Stomach (tissue), 9 donors: ENCODE data around the gene TAB2. TPM values are rescaled to one million over a fixed set of nuclear protein-coding genes. Genes with fewer than 3 reads are reported as not detected.

Source experiments
- DNase-seq, 2 donors: peaks; one replicate each; pipeline versions ENCODE4 v3.0.0 to v3.0.0-alpha.2; 2013 to 2019
- H3K27ac ChIP-seq, 5 donors: fragments of 200-600 bp in 4 of 5; sonication (generic) in 4 of 5; one replicate each; pipeline ENCODE4 v1.5.1; 2013 to 2019; ENCODE audit warnings: mild to moderate bottlenecking in 1 of 5, moderate library complexity in 1 of 5
- H3K27me3 ChIP-seq, 3 donors: fragments of 200-600 bp; sonication (generic); one replicate each; pipeline ENCODE4 v1.5.1; 2017 to 2019; ENCODE audit warnings: mixed run types in 1 of 3
- H3K36me3 ChIP-seq, 4 donors: fragments of 200-600 bp; sonication (generic); 1 replicate in 3 of 4; 2 replicates in 1 of 4; pipeline ENCODE4 v1.5.1; 2016 to 2019
- H3K4me1 ChIP-seq, 4 donors: fragments of 200-600 bp; sonication (generic); one replicate each; pipeline ENCODE4 v1.5.1; 2016 to 2019
- H3K4me3 ChIP-seq, 4 donors: fragments of 200-600 bp; sonication (generic) in 3 of 4; one replicate each; pipeline ENCODE4 v1.5.1; 2016 to 2019; ENCODE audit warnings: mild to moderate bottlenecking in 1 of 4
- H3K9me3 ChIP-seq, 4 donors: fragments of 200-600 bp; sonication (generic); one replicate each; pipeline ENCODE4 v1.5.1; 2016 to 2019
- EP300 ChIP-seq: sonication (generic); formaldehyde crosslinking; IDR thresholded peaks from one replicate; pipeline ENCODE4 v1.6.1; 2017; ENCODE audit warnings: antibody characterized with exemption
- POLR2A ChIP-seq, 4 donors: fragments of 450-650 bp; IDR thresholded peaks; one replicate each; pipeline ENCODE4 v1.6.1; 2016; ENCODE audit warnings: antibody characterized with exemption in 4 of 4, control low read depth in 2 of 4, mild to moderate bottlenecking in 1 of 4, moderate library complexity in 1 of 4
- POLR2AphosphoS5 ChIP-seq, 3 donors: sonication (generic); formaldehyde crosslinking; IDR thresholded peaks; one replicate each; pipeline ENCODE4 v1.6.1; 2016; ENCODE audit warnings: antibody characterized with exemption in 3 of 3
- WGBS, 5 donors: extraction: QIAGEN DNeasy Blood & Tissue Kit in 3 of 5; methylation state at CpG; one replicate each; pipeline versions ENCODE4 v1.1.5 to v1.1.7; 2013 to 2018; 5-methylcytosine and 5-hydroxymethylcytosine counted together
- intact Hi-C: fragments of 100-400 bp; cut with DNase I; formaldehyde crosslinking; loops from one replicate; pipeline ENCODE4 v1.15.1; 2023; ENCODE audit warnings: low total_unique reads
- polyA plus RNA-seq, 3 donors: library from polyadenylated mRNA; stranded (reverse); fragments of 200-250 nt; gene quantifications; one replicate each; pipeline ENCODE4 v1.2.3, GENCODE V29; 2013
- total RNA-seq, 5 donors: library from RNA; depleted of rRNA; stranded (reverse); fragments of >200 nt; gene quantifications; one replicate each; pipeline versions ENCODE4 v1.1.0 to v1.2.3, GENCODE V29; 2014 to 2016
- TF ChIP-seq, protein P1 (sequence below), 7 experiments: fragments of 450-650 bp in 4 of 7; fragments of 200-600 bp in 3 of 7; sonication (generic) in 3 of 7; IDR thresholded peaks; one replicate each; pipeline ENCODE4 v1.5.1; 2016 to 2019; ENCODE audit warnings: antibody characterized with exemption in 7 of 7, control low read depth in 2 of 7, mild to moderate bottlenecking in 1 of 7
- donor health status: healthy with polysubstance abuse.
- donor health status: Bipolar disorder and iron deficiency.
- donor health status: healthy.

Gene TAB2
- total and polyA plus RNA-seq, 8 donors: 14.1 to 119 (median 47.4) TPM

DNA sequence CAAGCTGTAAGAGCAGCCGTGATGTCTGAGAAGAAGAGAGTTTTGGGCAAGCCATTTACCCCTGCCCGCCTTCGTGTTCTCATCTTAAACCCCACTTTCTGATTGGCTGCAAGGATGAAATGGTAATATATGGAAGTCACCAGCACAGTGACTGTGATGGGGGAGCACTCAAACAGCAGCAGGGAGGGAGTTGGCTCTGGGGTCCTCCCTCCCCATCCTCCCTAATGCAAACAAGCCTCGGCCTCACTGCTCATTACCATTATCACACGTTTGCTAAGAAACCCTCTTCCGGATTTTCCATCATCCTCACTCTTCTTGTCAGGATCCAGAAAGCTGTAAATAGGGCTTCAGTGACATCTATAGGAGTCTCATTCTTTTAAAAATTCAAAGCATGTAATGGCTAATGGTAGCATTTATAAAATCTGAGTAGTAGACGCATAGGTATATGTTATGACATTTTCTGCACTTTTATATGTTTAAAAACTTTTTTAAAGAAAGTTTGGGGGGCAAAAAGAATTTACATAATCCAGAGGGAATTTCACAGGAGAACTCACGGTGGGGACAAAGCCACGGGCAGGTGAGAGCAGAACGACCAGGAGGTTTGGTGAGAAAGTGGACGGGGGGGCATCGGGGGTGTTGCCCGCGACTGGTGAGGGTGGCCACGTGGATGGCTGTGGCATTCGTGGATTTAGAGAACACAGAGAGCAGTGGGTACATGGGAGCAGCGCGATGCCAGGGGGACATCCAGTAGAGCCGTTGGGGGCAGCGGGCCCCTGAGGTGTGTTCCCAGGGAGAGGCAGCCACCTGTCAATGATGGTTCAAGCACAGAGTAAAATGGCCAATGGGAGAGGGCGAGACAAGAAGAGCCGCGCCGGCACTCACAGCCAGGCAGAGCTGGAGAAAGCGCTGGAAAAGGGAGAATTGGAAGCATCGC is 112.2 kb downstream of the TAB2 start:
- intact Hi-C loops: loop anchor here (5.0 kb wide), 2 partner anchors 347 to 407 kb away; no protein-coding TSS in a partner anchor
- peaks cover 0 to 9% (median 4%) of the 10 kb centered on the region in 4 donors for H3K4me1 ChIP-seq
- no peaks in the 10 kb centered on the region for H3K27me3 ChIP-seq
- no peak overlapping the region for H3K4me3 ChIP-seq
- no peaks in the 10 kb centered on the region for H3K9me3 ChIP-seq
- WGBS, 5 donors: 86 to 88% (median 87%) methylated on average over 25 to 26 of the region's 26 CpGs
- no peaks in the 10 kb centered on the region for H3K36me3 ChIP-seq
- DNase-seq: no peak
- TF ChIP-seq POLR2AphosphoS5 (IDR thresholded peaks at IDR 0.05) (no peak), POLR2A (IDR thresholded peaks at IDR 0.05) (no peak), EP300 (no peak)
- TF ChIP-seq, protein P1, sequence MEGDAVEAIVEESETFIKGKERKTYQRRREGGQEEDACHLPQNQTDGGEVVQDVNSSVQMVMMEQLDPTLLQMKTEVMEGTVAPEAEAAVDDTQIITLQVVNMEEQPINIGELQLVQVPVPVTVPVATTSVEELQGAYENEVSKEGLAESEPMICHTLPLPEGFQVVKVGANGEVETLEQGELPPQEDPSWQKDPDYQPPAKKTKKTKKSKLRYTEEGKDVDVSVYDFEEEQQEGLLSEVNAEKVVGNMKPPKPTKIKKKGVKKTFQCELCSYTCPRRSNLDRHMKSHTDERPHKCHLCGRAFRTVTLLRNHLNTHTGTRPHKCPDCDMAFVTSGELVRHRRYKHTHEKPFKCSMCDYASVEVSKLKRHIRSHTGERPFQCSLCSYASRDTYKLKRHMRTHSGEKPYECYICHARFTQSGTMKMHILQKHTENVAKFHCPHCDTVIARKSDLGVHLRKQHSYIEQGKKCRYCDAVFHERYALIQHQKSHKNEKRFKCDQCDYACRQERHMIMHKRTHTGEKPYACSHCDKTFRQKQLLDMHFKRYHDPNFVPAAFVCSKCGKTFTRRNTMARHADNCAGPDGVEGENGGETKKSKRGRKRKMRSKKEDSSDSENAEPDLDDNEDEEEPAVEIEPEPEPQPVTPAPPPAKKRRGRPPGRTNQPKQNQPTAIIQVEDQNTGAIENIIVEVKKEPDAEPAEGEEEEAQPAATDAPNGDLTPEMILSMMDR (IDR thresholded peaks at IDR 0.05): no peak
- H3K27ac ChIP-seq: no peak overlapping the region

DNA sequence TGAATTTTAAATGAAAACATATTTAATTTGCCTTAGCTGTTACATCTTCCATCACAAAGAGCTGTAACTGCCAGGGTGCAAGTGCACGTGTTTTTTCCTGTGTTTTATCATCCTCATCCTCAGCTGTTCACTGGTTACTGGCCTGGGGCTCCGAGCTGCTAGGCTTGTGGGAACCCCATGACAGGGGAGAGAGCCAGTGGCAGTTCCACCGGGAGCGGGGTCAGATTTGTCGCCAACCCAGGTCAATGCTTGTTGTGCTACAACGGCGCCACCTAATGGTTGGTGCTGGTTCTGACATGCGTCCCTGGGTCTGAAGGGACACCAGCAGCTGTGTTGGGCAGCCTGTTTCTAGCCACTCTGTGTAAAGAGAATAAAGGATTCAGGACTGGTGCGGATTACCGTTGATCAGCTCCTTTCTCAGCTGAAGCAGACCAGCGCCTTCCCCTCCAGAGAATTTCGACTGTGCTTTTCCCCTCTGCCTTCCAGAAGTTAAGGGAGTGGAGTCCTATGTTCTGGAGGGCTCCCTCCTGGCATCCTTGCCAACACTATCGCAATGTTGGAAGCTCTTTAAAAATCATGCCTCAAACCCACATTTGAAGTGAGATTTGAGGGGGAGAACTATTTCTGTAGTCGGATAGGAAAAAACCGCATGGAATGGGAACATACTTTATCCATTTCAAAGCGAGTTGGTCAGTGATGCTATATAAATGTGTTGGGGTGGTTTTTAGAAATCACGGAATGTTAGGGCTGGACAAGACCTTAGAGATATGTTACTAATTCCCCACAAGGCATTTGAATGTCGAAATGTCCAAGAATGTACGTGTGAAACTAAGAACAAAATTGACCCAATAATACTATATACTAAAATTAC is 114.6 kb downstream of the TAB2 start:
- peak; percentile 94 for DNase-seq
- intact Hi-C loops: loop anchor here (5.0 kb wide), 1 partner anchor 410 kb away; no protein-coding TSS in a partner anchor
- 30 to 44% (median 32%) methylated on average over 15 to 19 of the region's 19 CpGs for WGBS, 5 donors
- no peak overlapping the region for H3K27ac ChIP-seq
- H3K4me1 ChIP-seq: peaks cover 0 to 9% (median 4%) of the 10 kb centered on the region in 4 donors
- no peak overlapping the region for H3K4me3 ChIP-seq
- no peaks in the 10 kb centered on the region for H3K27me3 ChIP-seq
- H3K36me3 ChIP-seq: no peaks in the 10 kb centered on the region
- TF ChIP-seq EP300 (no peak), POLR2A (IDR thresholded peaks at IDR 0.05) (no peak), POLR2AphosphoS5 (IDR thresholded peaks at IDR 0.05) (peak in 1 of 3 donors; percentile 55)
- TF ChIP-seq, protein P1 (IDR thresholded peaks at IDR 0.05): peak in 6 of 7 experiments; percentile 47 to 96 (median 90)
- no peaks in the 10 kb centered on the region for H3K9me3 ChIP-seq

DNA sequence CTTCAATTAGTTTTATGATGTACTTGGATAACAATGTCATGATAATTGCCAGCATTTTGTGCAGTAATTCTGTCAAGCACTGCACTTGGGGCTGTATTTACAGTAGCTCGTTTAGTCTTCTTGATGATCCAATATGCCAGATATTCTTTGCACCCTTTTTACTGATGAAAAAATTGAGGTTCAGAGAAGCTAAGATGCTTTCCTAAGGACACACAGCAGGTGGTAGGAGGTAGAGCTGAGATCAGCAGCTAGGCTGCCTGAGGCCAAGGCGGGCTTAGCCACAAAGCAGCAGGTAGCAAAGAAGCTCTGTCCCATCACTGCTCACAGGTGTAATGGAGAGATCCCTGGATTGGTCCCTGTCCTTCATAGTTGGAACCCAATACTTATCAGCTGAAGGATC is 115.9 kb downstream of the TAB2 start:
- TF ChIP-seq, protein P1 (IDR thresholded peaks at IDR 0.05): no peak
- TF ChIP-seq POLR2A (IDR thresholded peaks at IDR 0.05) (no peak), EP300 (no peak)
- Histone ChIP-seq H3K27me3 (no peaks in the 10 kb centered on the region), H3K4me3 (no peak overlapping the region), H3K36me3 (no peaks in the 10 kb centered on the region), H3K9me3 (no peaks in the 10 kb centered on the region), H3K4me1 (peaks cover 0 to 9% (median 4%) of the 10 kb centered on the region in 4 donors), H3K27ac (no peak overlapping the region)
- intact Hi-C loops: loop anchor here (5.0 kb wide), 1 partner anchor 411 kb away; no protein-coding TSS in a partner anchor
- DNase-seq: no peak
- WGBS, 5 donors: 72 to 94% (median 84%) methylated on average over 2 of the region's 2 CpGs

DNA sequence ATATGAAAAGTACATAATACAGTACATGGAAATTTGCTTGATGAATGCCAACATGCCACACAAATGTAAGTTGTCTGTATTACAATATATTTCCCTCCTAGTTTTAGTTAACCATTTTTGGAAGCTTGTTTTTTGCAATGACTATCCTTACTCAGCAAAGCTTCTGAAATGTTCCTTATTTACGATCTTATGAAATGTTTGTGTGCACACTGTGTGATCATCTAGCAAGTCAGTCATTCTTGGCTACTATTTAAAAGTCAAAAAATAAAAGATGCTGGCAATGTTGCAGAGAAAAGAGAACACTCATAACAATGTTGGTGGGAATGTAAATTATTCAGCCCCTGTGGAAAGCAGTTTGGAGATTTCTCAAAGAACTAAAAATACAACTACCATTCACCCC is 116.4 kb downstream of the TAB2 start:
- DNase-seq: no peak
- WGBS, 5 donors: 50 to 77% (median 72%) methylated on average over 1 of the region's 1 CpG
- Histone ChIP-seq H3K27ac (no peak overlapping the region), H3K27me3 (no peaks in the 10 kb centered on the region), H3K4me1 (peaks cover 0 to 9% (median 4%) of the 10 kb centered on the region in 4 donors), H3K36me3 (no peaks in the 10 kb centered on the region), H3K9me3 (no peaks in the 10 kb centered on the region), H3K4me3 (no peak overlapping the region)
- intact Hi-C loops: loop anchor here (5.0 kb wide), 1 partner anchor 412 kb away; no protein-coding TSS in a partner anchor
- no peak for TF ChIP-seq EP300
- TF ChIP-seq POLR2AphosphoS5 (IDR thresholded peaks at IDR 0.05): no peak
- TF ChIP-seq, protein P1 (IDR thresholded peaks at IDR 0.05): no peak
- no peak for TF ChIP-seq POLR2A (IDR thresholded peaks at IDR 0.05)
